Left cardiac atrium (tissue), 4 donors: Measurements from ENCODE around the gene EGR4. TPM values are rescaled to one million over a fixed set of nuclear protein-coding genes. Genes with fewer than 3 reads are reported as not detected.
A peak's percentile ranks its signal among the peaks of the same experiment; 100 is the strongest.

Experiments
- ATAC-seq, 2 donors: fragments of 200-7000 bp; cut with Tn5 transposase; one replicate each; pipeline ENCODE4 v1.9.1; 2020; ENCODE audit warnings: mild to moderate bottlenecking in 2 of 2, moderate library complexity in 2 of 2
- DNase-seq: peaks from one replicate; pipeline ENCODE4 v3.0.0-alpha.2; 2020
- intact Hi-C, 2 donors: fragments of 100-400 bp; cut with DNase I; formaldehyde crosslinking; loops; one replicate each; pipeline versions ENCODE4 v1.14.1 to v1.15.1; 2022 to 2023
- total RNA-seq, 2 donors: library from RNA; stranded (reverse); fragmentation: NEBNext Ultra II Directional; extraction: Animal tissue kit (Norgen Biotek cat#: 25700); gene quantifications; one replicate each; pipeline ENCODE4 v1.2.1, GENCODE V29; 2021
- donor health status: DM: no; HTN: yes; CAD: no.
- donor health status: DM: no; HTN: yes; CAD: no; lungs with severe emphysema.
- donor health status: DM: yes; HTN: yes; CAD: no.
- donor health status: Dilated cardiomyopathy.

Gene EGR4
- total RNA-seq, 2 donors from 2014 or later, result not detected

DNA sequence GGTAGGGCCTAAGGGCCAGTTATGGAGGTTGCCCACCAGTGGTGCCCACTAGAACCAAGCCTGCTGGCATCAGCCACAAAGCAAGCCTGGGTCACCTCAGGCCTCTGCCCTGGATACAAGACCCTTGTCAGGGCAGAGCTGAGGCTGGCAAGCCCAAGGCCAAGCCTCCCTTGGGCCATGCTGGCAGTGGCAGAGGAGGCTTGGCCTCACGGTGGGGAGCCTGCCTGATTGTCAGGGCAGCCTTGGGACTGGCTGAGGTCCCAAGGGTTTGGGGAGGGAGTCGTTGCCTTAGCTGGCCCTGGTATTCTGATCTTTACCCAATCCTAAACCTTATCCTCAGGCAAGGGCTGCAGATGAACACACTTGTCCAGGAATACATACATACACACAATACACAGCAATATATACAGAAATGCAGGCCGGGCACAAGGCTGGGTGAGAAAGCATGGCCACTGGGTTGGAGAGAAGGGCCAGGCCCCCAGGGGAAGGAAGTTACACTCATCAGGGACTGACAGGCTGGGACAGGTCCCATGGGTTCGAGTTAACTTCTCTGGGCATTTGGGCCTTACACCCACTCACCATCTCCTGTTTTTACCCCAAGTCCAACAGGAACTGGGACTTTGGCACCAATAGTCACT, 38.2 kb downstream of the EGR4 start:
- intact Hi-C loops, result no loop called here
- no peak for DNase-seq
- ATAC-seq, result peak; percentile 5 to 48

GRCh38 chr2:73254343-73255006, 38.9 kb downstream of the EGR4 start:
- DNase-seq (no peak), ATAC-seq (no peak)
- intact Hi-C loops, result no loop called here

- intact Hi-C loops, result no loop called here
- ATAC-seq (no peak), DNase-seq (no peak)
These were observed 39.4 kb downstream of the EGR4 start for GRCh38 chr2:73253901-73254300.

GRCh38 chr2:73253400-73253799, 39.9 kb downstream of the EGR4 start:
- DNase-seq (no peak), ATAC-seq (no peak)
- intact Hi-C loops, result no loop called here

DNA sequence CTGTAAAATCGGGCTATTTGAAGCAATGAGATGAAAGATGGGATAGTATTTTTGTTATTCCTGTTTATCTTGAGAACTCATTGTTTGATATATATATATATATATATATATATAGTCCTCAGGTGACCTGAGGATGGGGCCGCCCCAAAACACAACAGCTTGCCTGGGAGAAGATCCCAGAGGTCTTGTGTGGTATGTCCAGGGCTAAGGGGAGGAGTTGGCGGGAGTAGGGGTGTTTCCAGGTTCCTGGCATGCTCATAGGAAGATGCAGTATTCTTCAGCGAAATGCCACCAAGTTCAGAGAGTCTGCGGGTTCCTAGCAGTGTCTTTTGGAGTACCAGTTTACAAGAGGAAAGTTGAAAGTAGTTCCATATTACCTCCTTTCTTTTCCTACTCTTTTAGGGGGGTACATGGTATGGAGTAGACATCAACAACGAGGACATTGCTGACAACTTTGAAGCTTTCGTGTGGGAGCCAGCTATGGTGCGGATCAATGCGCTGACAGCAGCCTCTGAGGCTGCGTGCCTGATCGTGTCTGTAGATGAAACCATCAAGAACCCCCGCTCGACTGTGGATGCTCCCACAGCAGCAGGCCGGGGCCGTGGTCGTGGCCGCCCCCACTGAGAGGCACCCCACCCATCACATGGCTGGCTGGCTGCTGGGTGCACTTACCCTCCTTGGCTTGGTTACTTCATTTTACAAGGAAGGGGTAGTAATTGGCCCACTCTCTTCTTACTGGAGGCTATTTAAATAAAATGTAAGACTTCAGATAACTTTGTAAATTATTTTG, 40.9 kb downstream of the EGR4 start:
- DNase-seq (no peak), ATAC-seq (no peak)
- intact Hi-C loops, result no loop called here

- ATAC-seq, result no peak
These were observed 42.2 kb downstream of the EGR4 start for GRCh38 chr2:73250872-73251846.

DNA sequence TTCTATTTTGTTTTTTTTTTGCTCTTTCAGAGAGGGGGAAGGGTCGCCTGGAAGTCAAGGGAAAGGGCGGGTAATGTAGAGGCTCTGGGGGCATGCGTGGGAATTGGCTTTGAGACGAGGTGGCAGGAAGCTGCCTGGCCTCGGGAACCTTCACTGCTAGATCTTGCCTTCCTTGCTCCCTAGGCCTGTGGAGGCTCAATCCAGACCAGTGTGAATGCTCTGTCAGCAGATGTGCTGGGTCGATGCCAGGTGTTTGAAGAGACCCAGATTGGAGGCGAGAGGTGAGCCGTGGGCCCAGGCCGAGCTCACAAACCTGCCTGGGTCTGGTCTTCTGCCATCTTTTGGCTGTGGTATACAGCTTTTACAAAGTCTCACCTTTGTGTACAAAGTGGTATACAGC, 43.7 kb downstream of the EGR4 start:
- intact Hi-C loops, result no loop called here
- DNase-seq (no peak), ATAC-seq (no peak)

More at GRCh38 chr2:73250872-73251846, 42.2 kb downstream of the EGR4 start:
- intact Hi-C loops, result no loop called here
- DNase-seq, result no peak

- intact Hi-C loops, result no loop called here
- ATAC-seq (no peak), DNase-seq (no peak)
These were observed 46.5 kb downstream of the EGR4 start for GRCh38 chr2:73246850-73247249.

GRCh38 chr2:73244580-73244979, 48.8 kb downstream of the EGR4 start:
- ATAC-seq (no peak), DNase-seq (no peak)
- intact Hi-C loops, result no loop called here

GRCh38 chr2:73243884-73244570, 49.3 kb downstream of the EGR4 start:
- intact Hi-C loops, result no loop called here
- peak; percentile 54 to 63 for ATAC-seq

More at GRCh38 chr2:73243884-73244570, 49.3 kb downstream of the EGR4 start:
- DNase-seq, result no peak

Other genes with a start within 250 kb of the EGR4 start
- 10 to 100 TPM in 1 of 2 donors, 1 to 10 TPM in 1; 9.0 to 10.5 TPM for gene SFXN5, start 221.8 kb downstream of the EGR4 start, total RNA-seq
- 10 to 100 TPM; 21.7 to 31.8 TPM for gene RAB11FIP5, start 180.6 kb downstream of the EGR4 start, total RNA-seq
- not detected for gene NOTO, start 91.0 kb downstream of the EGR4 start, total RNA-seq
- gene SMYD5, start 79.3 kb downstream of the EGR4 start, total RNA-seq, result 10 to 100 TPM; 14.1 to 18.2 TPM
- gene PRADC1, start 60.3 kb downstream of the EGR4 start, total RNA-seq, result 10 to 100 TPM; 76.2 to 79.6 TPM
- 100 to 1,000 TPM; 181 to 184 TPM for gene CCT7, start 59.2 kb downstream of the EGR4 start, total RNA-seq
- 1 to 10 TPM; 2.0 to 2.3 TPM for gene FBXO41, start 9.1 kb downstream of the EGR4 start, total RNA-seq
- gene ALMS1, start 92.3 kb upstream of the EGR4 start, total RNA-seq, result 1 to 10 TPM; 7.7 to 8.2 TPM